Loucy (cell line): ENCODE measurements around the gene NXN.

ENCODE experiments used
- H2AFZ ChIP-seq: fragments of 200-600 bp; sonication (generic); 2 replicates; pipeline ENCODE4 v1.6.0; 2016; ENCODE audit warnings: antibody characterized with exemption, mild to moderate bottlenecking, low read length, moderate library complexity
- H3F3A ChIP-seq: fragments of 200-600 bp; 2 replicates; pipeline ENCODE4 v1.6.0; 2016; ENCODE audit warnings: antibody characterized with exemption, low read depth, mild to moderate bottlenecking
- H3K27me3 ChIP-seq: fragments of 200-600 bp; sonication (generic); 2 replicates; pipeline ENCODE4 v1.6.1; 2014; ENCODE audit warnings: low read length, mild to moderate bottlenecking; ENCODE audit not compliant: insufficient read depth, poor library complexity, severe bottlenecking
- H3K36me3 ChIP-seq: fragments of 200-600 bp; sonication (generic); 2 replicates; pipeline ENCODE4 v1.6.1; 2016; ENCODE audit warnings: low read length; ENCODE audit not compliant: insufficient read depth
- H3K4me1 ChIP-seq: fragments of 200-600 bp; sonication (generic); 2 replicates; pipeline ENCODE4 v1.5.1; 2014; ENCODE audit warnings: low read length, mild to moderate bottlenecking; ENCODE audit not compliant: insufficient read depth, poor library complexity, severe bottlenecking
- H3K4me2 ChIP-seq: fragments of 200-600 bp; sonication (generic); 2 replicates; pipeline ENCODE4 v1.6.0; 2014; ENCODE audit warnings: antibody characterized with exemption, low read length, low read depth, mild to moderate bottlenecking; ENCODE audit not compliant: poor library complexity, severe bottlenecking
- H3K4me3 ChIP-seq: fragments of 200-600 bp; sonication (generic); 2 replicates; pipeline ENCODE4 v1.5.1; 2014; ENCODE audit warnings: low read length, mild to moderate bottlenecking, mixed read lengths; ENCODE audit not compliant: poor library complexity, severe bottlenecking
- H3K79me2 ChIP-seq: fragments of 200-600 bp; sonication (generic); 2 replicates; pipeline ENCODE4 v1.6.1; 2014; ENCODE audit warnings: low read length; ENCODE audit not compliant: insufficient read depth
- H3K9ac ChIP-seq: fragments of 200-600 bp; sonication (generic); 2 replicates; pipeline ENCODE4 v1.6.0; 2014; ENCODE audit warnings: mild to moderate bottlenecking, low read depth, low read length, moderate library complexity; ENCODE audit not compliant: poor library complexity, severe bottlenecking
- H3K9me2 ChIP-seq: fragments of 200-600 bp; sonication (generic); replicated peaks from 2 replicates; pipeline ENCODE4 v1.6.1; 2016; ENCODE audit warnings: low read depth, low read length, mixed read lengths
- H3K9me3 ChIP-seq: fragments of 200-600 bp; sonication (generic); 2 replicates; pipeline ENCODE4 v1.6.1; 2014; ENCODE audit warnings: mild to moderate bottlenecking, antibody characterized with exemption, low read length, low read depth; ENCODE audit not compliant: insufficient read depth
- H4K20me1 ChIP-seq: fragments of 200-600 bp; sonication (generic); 2 replicates; pipeline ENCODE4 v1.6.0; 2014; ENCODE audit warnings: antibody characterized with exemption, low read length, mild to moderate bottlenecking; ENCODE audit not compliant: insufficient read depth, poor library complexity, severe bottlenecking
- EZH2phosphoT487 ChIP-seq: fragments of 200-600 bp; IDR thresholded peaks from 2 replicates; pipeline ENCODE4 v1.6.1; 2018; ENCODE audit warnings: antibody characterized with exemption, mild to moderate bottlenecking, moderate library complexity, borderline replicate concordance
- TF ChIP-seq, protein P1 (sequence below): fragments of 200-600 bp; sonication (generic); conservative IDR thresholded peaks from 2 replicates; pipeline ENCODE4 v1.5.1; 2014; ENCODE audit warnings: mild to moderate bottlenecking, antibody characterized with exemption, low read length

The NXN gene

GRCh38 chr17:917941-918740 lies 61.4 kb downstream of the NXN start:
- no peaks in the 10 kb centered on the region for H3K36me3 ChIP-seq
- peaks cover 5% of the 10 kb centered on the region; the same call in 1 of the 2 replicates for H3K9me3 ChIP-seq

GRCh38 chr17:917391-917811 lies 62.2 kb downstream of the NXN start:
- no peaks in the 10 kb centered on the region for H4K20me1 ChIP-seq
- H3K27me3 ChIP-seq: no peaks in the 10 kb centered on the region
- H3K4me1 ChIP-seq: no peaks in the 10 kb centered on the region
- no peaks in the 10 kb centered on the region for H3F3A ChIP-seq
- H3K79me2 ChIP-seq: no peaks in the 10 kb centered on the region
- H3K9me3 ChIP-seq: peaks cover 5% of the 10 kb centered on the region; the same call in 1 of the 2 replicates
- H3K4me2 ChIP-seq: no peak overlapping the region
- H2AFZ ChIP-seq: no peak overlapping the region
- H3K36me3 ChIP-seq: no peaks in the 10 kb centered on the region
- H3K9ac ChIP-seq: no peak overlapping the region
- no peak overlapping the region for H3K4me3 ChIP-seq
- no peaks in the 10 kb centered on the region for H3K9me2 ChIP-seq
- TF ChIP-seq, protein P1, sequence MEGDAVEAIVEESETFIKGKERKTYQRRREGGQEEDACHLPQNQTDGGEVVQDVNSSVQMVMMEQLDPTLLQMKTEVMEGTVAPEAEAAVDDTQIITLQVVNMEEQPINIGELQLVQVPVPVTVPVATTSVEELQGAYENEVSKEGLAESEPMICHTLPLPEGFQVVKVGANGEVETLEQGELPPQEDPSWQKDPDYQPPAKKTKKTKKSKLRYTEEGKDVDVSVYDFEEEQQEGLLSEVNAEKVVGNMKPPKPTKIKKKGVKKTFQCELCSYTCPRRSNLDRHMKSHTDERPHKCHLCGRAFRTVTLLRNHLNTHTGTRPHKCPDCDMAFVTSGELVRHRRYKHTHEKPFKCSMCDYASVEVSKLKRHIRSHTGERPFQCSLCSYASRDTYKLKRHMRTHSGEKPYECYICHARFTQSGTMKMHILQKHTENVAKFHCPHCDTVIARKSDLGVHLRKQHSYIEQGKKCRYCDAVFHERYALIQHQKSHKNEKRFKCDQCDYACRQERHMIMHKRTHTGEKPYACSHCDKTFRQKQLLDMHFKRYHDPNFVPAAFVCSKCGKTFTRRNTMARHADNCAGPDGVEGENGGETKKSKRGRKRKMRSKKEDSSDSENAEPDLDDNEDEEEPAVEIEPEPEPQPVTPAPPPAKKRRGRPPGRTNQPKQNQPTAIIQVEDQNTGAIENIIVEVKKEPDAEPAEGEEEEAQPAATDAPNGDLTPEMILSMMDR: no peak
- TF ChIP-seq EZH2phosphoT487: no peak

More at GRCh38 chr17:917941-918740, 61.4 kb downstream of the NXN start:
- Histone ChIP-seq H4K20me1 (no peaks in the 10 kb centered on the region), H3K9ac (no peak overlapping the region), H3F3A (no peaks in the 10 kb centered on the region), H3K4me2 (no peak overlapping the region), H3K4me3 (no peak overlapping the region), H3K79me2 (no peaks in the 10 kb centered on the region), H2AFZ (no peak overlapping the region), H3K4me1 (no peaks in the 10 kb centered on the region), H3K9me2 (no peaks in the 10 kb centered on the region), H3K27me3 (no peaks in the 10 kb centered on the region)
- TF ChIP-seq EZH2phosphoT487: no peak
- TF ChIP-seq, protein P1: no peak

- Histone ChIP-seq H3K4me1 (no peaks in the 10 kb centered on the region), H3K79me2 (no peaks in the 10 kb centered on the region), H3F3A (no peaks in the 10 kb centered on the region), H4K20me1 (no peaks in the 10 kb centered on the region), H3K4me2 (no peak overlapping the region), H3K4me3 (no peak overlapping the region), H2AFZ (no peak overlapping the region), H3K9me2 (no peaks in the 10 kb centered on the region), H3K9me3 (peaks cover 5% of the 10 kb centered on the region; the same call in 1 of the 2 replicates), H3K36me3 (no peaks in the 10 kb centered on the region), H3K27me3 (no peaks in the 10 kb centered on the region), H3K9ac (no peak overlapping the region)
- TF ChIP-seq EZH2phosphoT487: no peak
- TF ChIP-seq, protein P1: no peak
Observed at GRCh38 chr17:916315-916714, 63.3 kb downstream of the NXN start.
